ENCODE results near the gene ABI3BP.

ABI3BP gene

DNA sequence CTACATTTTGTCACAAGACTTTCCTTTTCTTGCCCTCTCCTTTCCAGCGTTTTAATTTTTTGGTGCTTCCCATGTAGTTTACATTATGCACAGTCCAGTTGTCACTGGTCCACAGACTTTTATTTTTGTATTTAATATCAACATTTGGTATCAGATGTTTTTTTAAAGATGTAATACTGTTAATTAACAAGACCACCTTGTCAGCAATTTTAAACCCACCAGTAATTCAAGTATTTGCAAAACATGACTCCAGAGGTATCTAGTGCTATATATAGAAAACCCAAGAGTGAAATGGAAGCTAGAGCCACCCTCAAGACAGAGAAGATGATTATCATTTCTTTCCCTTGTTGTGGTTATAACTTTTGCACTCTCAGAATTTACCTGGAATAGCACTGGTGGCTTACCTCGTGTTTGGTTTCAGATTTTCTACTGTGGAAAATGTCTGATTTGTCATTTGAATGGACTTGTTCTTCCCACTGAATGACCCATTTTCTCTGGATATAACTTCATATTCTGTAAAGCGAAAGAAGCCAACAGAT is 227.7 kb downstream of the ABI3BP start:
- DNase-seq: no peak

DNA sequence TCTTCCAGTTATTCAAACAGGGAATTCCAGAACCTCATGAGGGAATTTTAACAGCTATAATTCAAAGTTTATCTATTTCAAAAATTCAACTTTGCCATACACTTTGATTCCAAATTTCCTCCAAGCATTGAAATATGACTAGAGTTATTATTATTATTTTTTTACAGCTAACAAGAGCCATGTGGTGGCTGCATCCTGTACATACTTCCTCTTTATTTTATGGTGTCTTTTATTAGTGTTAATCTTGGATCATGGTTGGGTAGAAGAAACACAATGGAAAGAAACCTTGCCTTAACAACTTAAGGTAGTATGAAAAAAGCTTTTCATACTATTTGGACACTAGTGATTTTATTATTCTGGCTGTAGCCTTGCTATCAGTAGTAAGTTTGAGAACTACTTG is 231.3 kb downstream of the ABI3BP start:
- DNase-seq: no peak

DNA sequence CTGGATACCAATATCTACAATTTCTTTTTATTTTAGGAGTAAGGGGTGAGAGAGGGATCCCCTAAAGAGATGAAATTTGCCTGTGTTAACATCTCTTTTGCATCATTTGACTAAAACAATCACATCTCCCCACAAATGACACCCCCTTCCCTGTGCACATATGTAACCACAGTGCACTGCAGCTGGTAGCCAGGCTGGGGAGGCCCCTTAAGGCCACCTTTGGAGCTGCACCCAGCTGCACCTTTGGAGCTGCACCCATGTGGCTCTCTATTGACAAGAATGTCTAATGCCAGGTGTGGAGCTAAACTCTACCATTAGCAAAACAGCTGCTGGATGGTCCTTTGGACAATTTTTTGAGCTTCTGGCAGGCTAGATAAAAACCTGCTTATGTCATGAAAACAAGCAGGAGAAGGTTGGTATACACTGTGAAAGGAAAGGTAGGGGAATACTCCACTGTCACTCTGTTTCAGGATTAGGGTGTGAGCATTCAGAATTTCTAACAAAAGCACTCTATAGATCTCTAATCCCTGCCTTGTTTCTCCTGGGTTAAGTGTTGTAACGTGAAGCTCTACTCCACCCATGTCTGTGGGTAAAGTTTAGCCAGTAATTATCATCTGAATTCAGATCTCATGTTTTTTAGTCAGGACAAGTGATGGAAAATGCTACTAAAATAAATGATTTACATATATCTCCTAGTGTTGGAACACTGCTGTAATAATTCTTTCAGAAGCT is 231.8 kb downstream of the ABI3BP start:
- DNase-seq: no peak

DNA sequence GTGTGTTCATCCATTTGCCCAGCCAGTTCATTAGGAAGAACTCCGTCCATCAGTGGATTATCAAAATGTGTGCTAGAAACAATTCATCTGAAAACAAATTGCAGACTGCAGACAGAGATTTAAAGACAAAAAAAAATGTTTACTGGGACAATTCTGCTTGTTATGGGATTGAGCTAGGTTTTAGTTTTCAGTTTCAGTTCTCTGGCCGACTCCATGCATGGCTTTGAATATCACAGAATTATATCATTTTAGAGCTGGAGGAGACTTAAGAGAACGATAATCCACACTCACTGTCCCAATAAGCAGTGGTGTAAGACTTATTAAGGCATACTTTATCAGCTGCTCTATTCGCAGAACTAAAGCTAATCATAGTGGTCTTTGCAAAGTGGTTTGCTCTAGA is 232.8 kb downstream of the ABI3BP start:
- DNase-seq: no peak

DNA sequence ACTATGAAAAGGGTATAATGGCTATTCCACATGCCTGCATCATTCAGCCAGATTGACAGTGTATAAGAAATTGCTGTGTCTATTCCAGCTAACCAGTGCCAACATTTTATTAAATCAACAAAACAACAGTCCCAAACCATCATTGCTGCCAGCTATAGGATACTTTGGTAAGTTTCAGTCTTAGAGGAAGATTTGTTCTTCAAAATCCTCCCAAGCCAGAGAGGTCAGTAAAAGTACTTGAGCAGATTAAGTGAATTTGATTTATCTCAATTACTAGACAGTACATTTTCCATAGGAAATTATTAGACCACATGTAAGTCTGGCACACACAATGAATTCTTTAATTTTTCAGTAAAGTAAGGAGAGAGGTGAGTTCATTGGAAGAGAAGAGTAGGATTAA is 233.3 kb downstream of the ABI3BP start:
- no peak for DNase-seq

DNA sequence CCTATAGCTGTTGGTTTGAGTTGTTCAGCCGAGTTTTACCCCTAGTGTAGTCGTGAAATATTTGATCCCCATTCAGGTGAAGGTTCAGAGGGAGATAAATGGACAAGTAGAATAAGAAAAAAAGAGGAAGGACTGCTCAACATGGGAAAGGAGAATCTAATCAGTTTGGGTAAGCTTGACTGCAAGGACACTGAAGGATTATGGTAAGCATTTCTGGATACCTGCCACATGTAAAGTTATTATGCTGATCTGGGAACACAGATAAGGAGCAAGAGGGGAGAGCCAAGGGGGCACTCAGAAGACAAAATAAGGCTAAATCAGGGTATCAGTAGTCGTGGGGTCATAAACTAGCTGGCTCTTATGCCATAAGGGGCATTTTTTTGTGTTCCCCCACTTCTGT is 234.1 kb downstream of the ABI3BP start:
- no peak for DNase-seq

DNA sequence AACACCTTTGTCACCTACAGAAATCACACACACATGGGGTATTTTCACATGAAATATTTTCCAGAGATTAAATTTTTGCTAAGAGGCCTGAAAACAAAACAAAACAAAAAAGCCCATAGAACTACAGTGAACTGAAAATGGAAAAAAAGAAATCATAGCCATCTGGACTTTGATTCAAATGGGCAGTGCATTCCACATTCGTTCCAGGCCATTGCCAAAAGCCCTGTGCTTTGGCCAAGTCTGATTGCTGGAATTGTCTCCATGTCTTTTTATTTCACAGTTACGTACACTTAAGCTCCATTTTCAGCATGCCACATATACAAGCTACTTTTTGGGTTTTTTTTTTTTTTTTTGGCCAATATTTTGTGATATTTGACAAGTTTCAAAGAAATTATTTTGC is 236.8 kb downstream of the ABI3BP start:
- no peak for DNase-seq

DNA sequence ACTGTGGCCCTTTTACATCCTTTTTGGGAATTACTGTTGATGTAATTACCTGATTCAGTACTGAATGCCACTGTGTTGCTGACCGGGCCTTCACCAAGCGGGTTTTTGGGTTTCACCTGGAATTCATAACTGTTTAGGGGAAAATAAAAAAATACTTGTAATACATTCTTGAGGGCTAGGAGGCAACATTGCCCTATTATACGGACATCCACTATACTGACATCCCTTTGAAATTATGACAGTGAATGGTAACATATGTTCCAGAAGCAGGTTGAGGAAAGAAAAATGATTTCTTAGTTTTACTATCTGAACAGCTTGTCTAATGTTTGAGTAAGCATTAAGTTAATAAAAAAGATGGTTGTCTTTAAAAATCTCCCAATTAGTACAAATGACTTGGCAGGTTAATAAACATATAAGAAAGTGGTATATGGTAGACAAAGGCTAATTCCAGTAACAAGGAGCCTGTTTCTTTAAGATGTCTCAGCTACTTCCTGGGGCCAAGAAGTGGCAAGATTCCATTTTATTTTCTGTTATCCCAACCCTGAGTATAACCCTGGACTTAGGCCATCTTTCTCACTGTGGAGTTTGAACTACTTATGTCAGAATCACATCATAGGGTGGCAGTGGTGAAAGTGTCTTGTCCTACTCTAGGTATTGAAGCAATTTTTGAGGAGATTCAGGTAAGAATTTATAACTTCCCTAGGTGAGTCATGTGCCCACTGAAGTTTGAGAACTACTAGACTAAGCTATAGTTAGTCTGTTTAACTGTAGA is 238.5 kb downstream of the ABI3BP start:
- no peak for DNase-seq

DNA sequence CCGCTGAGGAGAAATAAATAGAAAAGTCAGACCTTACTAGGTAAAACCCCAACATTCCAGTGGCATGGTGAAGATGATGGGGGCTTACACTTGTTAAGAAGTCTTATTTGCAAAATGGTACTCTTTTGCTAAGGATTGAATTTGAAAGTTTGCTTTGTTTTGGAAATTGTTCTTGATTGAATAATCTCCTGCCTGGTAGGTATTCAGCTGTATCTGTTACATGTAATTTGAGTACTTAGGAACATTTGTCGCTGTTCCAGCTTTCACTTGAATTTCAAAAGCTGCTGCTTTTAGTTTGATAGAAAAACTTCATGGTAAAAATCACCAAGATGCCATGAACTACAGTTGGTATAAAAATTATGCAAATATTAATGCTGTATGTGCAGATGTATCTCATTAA is 239.4 kb downstream of the ABI3BP start:
- no peak for DNase-seq

DNA sequence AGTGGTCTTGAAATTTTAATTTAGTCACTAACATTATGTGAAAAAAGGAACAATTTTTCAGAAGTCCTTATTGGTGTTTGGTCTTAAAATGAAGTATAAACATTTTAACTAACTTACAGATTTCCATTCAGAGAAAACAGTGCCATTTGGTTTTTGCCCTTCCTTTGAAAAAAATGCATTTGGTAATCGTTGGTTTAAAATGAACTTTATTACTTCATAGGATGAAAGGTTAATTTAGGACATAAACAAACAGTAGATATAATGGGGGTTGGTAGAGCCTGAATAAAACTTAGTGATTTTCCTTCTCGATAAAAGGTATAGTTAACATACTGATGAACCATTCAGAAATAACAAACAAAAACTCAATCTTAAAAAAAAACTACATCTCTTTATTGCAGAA is 244.3 kb downstream of the ABI3BP start:
- DNase-seq: no peak

DNA sequence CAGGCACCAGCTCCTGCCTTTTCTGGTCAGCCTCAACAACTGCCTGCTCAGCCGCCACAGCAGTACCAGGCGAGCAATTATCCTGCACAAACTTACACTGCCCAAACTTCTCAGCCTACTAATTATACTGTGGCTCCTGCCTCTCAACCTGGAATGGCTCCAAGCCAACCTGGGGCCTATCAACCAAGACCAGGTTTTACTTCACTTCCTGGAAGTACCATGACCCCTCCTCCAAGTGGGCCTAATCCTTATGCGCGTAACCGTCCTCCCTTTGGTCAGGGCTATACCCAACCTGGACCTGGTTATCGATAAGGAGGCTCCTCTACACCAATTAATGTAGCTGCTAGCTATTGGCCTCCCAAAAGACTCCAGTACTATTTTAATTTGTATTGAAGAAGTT is 245.0 kb downstream of the ABI3BP start:
- DNase-seq: no peak

DNA sequence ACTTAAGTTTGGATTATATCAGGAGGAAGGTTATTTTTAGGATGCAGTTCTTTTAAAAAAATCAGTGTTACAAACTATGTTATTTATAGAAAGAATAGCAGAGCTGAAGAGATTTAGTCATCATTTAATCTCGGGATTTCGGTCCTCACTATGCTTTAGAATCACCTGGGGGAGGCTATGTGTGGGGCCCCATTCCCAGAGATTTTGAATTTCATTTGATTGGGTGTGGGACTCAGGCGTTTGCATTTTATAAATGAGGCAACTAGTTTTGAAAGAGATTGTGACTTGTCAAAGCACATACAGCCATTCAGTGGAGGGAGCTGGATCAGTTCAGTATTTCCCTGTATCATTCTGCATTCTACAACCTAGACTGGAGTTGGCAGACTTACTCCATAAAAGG is 247.1 kb downstream of the ABI3BP start:
- no peak for DNase-seq

DNA sequence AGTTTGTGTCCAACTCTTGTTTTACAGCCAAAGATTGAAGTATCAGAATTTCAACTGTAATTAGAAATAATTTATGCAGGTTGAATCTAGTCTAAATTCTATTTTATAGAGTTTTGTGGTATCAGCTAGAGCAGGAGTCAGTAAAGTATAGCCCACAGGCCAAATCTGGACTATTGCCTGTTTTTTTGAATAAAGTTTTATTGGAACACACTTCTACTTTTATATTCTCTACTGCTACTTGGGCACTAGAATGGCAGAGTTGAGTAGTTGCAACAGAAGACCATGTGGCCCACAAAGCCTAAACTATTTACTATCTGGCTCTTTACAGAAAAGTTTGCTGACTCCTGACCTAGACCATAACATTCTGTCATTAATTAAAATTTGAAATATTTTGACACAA is 247.6 kb downstream of the ABI3BP start:
- no peak for DNase-seq

DNA sequence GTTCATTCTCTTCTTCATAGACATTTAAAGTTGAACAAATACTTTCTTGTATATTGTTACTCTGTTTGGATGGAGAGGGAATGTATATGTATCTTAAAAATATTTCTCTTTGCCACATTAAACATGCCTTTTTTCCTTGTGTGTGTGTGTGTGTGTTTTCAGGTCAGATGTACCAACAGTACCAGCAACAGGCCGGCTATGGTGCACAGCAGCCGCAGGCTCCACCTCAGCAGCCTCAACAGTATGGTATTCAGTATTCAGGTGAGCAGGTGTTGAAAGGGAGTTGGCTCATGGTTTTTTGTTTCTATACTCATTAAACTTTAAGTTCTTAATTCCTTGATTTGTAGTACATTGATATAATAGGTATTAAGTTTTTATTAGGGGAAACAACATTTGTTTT is 248.6 kb downstream of the ABI3BP start:
- DNase-seq: no peak

DNA sequence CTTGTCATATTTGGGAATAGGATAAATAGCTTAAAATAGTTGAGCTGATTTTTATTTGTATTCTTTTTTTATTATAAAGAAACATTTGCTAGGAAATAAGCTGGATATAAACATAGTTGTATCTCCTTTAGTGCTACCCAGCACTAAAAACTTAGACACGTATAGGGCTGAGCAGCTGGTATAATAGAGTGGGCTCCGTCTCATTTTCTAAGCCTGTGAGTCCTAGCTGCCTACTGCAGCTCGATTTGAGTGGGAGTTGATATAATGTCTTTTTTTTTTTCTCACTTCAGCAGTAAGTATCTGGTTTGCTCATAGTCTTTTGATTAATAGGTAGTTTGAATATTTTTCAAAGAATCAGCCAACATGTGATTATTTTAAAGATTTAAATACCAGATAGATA is 249.7 kb downstream of the ABI3BP start:
- no peak for DNase-seq

DNA sequence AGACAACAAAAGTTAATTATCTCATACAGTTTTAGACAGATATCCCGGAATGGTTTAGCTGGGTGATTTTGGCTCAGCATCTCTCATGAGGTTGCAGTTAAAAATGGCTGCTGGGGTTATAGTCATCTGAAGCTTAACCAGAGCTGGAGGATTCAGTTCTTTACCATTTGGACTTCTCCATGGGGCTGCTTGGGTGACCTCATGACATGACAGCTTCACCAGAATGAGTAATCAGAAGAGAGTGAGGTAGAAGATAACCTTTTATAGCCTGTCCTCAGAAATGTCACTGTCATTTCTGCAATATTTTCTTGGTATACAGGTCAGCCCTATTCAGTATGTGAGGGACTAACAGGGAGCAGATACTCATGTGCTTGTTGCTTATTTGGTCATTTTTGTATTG is 253.0 kb downstream of the ABI3BP start:
- no peak for DNase-seq

DNA sequence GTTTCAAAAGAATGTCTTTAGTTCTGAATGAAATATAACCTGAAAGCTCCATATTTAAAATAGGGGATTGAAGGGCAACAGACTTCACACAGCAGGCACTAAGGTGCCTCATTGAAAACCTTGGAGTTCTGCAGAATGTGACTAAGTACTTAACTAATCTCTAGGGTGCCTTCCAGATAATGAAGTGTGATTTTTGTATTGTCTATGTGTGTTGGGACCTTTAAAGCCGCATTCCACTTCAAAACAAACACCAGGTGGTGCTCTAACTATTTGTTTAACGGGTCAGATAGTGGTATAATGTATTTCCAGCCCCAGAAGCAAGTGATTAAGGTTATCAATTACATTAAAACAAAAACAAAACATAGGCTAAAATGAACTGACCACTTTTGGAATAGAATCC is 255.9 kb downstream of the ABI3BP start:
- peak in 1 of 2 experiments; percentile 32 for DNase-seq

DNA sequence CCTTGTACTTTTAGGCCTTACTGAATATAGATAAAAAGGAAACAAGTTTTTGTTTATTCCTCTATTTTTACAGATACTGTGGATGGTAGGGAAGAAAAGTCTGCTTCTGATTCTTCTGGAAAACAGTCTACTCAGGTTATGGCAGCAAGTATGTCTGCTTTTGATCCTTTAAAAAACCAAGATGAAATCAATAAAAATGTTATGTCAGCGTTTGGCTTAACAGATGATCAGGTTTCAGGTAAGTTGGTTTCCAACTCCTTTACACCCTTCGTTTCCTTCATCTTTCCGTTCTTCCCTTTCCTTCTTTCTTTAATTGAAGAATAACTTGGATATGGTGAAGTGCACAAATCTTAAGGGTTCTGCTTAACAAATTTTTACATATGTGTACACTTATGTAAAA is 260.8 kb downstream of the ABI3BP start:
- no peak for DNase-seq

DNA sequence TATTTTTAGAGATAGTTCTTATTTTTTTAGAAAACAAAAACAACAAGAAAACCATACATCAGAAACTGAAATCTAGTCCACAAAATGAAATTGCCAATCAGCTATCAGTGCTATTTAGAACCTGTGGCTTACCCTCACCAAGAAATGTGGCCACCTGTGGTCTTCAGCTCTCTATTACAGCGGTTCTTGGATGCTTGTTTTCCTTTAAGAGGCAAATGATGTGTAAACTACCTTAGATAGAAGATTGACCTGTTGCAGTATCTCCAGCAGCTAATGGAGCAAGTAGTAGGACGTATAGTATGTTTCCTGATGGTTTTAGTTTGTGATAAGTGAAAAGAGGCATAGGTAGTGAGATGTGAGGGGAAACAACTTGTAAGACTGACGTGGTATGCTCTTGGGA is 262.7 kb downstream of the ABI3BP start:
- DNase-seq: no peak

DNA sequence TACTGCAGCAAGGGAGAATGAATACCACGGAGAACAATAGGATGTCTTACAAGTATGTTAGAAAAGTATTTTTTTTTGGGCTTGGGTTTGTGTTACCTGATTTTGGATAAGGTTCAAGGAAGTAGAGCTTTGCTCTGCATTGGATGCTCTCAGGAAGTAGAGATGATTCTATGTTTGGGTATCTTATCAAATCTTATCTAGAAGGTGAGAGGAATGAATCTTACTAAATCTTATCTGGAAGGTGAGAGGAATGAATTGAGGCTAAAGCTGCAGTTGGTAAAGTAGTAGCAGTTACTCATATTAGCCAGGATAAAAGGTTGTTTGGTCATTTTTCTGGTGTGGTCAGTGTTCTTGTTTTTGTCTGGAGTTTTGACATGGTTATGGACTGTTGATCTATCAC is 266.5 kb downstream of the ABI3BP start:
- DNase-seq: no peak

DNA sequence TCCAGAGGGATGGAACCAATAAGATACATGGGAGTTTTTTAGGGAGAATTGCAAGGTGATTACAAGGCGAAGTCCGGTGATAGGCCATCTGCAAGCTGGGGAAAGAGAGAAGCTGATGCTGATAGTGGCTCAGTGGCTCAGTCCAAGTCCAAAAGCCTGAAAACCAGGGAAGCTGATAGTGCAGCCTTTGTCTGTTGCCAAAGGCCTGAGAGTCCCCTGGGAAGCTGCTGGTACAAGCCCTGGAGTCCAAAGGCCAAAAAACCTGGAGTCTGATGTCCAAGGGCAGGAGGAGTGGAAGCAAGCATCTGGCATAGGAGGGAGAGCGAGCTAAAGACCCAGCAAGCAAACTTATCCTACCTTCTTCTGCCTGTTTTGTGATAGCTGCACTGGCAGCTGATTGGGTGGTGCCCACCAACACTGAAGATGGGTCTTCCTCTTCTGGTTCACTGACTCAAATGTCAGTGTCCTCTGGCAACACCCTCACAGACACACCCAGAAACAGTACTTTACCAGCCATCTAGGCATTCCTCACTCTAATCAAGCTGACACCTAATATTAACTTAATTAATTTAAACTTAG is 267.2 kb downstream of the ABI3BP start:
- DNase-seq: no peak

DNA sequence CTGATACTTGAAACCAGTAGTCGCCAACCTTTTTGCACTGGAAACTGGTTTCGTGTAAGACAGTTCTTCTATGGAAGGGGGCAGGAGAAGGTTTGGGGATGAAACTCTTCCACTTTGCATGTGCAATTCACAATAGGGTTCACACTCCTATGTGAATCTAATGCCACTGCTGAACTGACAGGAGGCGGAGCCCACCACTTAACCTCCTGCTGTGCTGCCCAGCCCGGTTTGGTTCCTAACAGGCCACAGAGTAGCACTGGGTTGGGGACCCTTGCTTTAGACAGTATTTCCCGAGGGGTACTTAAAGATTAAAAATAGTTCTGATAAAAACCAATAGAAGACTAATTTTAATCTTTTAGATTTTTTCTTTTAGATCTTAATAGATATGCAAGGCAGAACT is 272.8 kb downstream of the ABI3BP start:
- DNase-seq: no peak

DNA sequence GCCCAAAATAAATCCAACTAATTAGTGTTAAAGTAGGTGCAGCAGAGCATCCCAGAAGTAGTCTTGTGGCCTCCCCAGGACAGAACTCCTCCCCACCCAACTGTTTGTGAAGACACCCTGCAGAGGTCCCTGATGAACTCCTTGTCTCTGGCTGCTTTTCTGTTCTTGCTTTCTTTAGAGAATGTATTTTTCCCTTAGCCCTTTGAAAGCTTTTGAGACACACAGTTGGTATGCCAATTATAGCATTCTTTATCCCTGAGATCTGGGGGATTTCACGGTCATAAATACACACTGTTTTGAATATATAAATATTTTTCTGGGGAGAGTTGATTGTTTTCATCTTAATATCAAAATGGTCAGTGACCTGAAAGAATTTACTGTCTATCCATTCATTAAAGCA is 274.1 kb downstream of the ABI3BP start:
- no peak for DNase-seq
